ENCODE results near the gene TGFBR2. TPM values are rescaled to one million over a fixed set of nuclear protein-coding genes. Genes with fewer than 3 reads are reported as not detected.
A peak's percentile ranks its signal among the peaks of the same experiment; 100 is the strongest.

Gene TGFBR2
- total RNA-seq, 1 donor, result 393 TPM

DNA sequence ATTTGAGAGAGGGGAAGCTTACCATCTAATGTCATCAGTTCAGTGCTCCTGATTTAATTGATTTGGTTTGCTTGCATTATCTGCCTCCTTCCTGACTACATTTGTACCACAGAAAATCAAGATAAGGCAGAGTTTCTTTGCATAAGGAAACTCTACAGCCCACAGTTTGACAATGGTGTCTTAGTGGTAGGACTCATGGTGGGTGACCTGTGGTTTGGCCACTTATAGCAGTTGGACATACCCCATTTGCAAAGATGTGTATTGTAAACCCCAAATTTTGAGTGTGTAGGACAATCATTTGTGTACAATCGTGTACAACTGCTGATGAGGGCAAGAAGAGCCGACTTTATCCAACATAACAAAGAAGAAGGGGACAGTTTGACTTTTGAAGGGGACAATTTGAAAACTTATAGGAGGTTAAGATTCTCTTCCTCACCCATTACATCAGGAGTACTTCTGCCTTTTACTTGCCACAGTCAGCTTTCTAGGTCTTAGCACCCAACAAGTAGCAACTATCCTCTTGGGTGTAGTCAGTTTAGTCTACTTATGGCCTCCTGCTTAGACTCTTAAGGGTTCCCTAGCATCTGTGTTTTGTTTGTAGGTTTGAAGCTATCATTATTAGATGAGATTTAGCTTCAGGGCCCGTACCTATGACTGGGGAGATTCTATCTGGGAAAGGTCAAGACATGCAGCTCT lies 6.2 kb downstream of the TGFBR2 start:
- DNase-seq (ENCODE audit: low read depth), result no peak
- TF ChIP-seq CTCF (IDR thresholded peaks at IDR 0.05; ENCODE audit: insufficient read depth, low read length), result no peak
- H3K4me3 ChIP-seq (ENCODE audit: low read depth, low read length), result peak overlapping the region; percentile 10

- no peak for TF ChIP-seq CTCF (IDR thresholded peaks at IDR 0.05; ENCODE audit: insufficient read depth, low read length)
- no peak overlapping the region for H3K4me3 ChIP-seq (ENCODE audit: low read depth, low read length)
- DNase-seq (ENCODE audit: low read depth), result no peak
Observed at GRCh38 chr3:30613133-30613825, 6.9 kb downstream of the TGFBR2 start.

DNA sequence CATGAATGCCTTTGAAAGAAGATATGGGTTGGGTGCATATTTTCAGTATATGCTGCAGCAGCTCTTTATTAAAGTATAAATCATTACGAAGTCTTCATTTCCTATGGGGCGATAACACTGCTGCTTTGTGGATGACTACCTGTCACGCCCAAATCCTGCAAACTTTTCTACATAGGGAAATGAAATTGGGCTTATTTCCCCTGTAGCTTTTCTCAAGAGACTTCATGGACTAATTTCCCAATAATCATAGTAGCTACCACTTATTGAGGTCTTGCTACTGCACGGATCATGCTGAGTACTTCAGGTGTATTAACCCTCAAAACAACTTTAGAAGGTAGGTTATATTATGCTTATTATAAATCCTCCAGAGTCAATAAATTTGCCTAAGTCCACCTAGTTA lies 8.0 kb downstream of the TGFBR2 start:
- no peak for TF ChIP-seq CTCF (IDR thresholded peaks at IDR 0.05; ENCODE audit: insufficient read depth, low read length)
- no peak for DNase-seq (ENCODE audit: low read depth)
- H3K4me3 ChIP-seq (ENCODE audit: low read depth, low read length), result no peak overlapping the region

DNA sequence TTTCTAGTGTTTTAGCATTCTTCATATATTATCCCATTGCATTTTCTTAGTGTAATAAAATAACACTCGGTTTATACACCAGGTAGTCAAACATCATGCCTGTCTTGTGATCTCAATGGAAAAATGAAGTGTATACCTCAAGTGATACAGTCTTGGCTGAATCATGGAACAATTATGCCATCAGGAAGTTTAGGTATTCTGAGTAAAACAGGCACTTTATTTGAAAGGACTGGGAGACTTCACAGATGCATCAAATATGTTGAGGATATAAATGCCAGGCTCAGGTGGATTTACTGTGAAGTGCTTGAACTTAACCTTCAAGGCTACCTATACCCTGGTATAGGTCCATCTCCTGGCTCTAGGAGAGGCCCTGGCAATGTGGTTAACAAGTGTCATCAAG lies 8.5 kb downstream of the TGFBR2 start:
- no peak overlapping the region for H3K4me3 ChIP-seq (ENCODE audit: low read depth, low read length)
- DNase-seq (ENCODE audit: low read depth), result no peak

GRCh38 chr3:30615615-30616346 lies 9.4 kb downstream of the TGFBR2 start:
- no peak overlapping the region for H3K4me3 ChIP-seq (ENCODE audit: low read depth, low read length)
- TF ChIP-seq CTCF (IDR thresholded peaks at IDR 0.05; ENCODE audit: insufficient read depth, low read length), result no peak

More for the DNA sequence above, 8.5 kb downstream of the TGFBR2 start:
- no peak for TF ChIP-seq CTCF (IDR thresholded peaks at IDR 0.05; ENCODE audit: insufficient read depth, low read length)

GRCh38 chr3:30616347-30617027 lies 10.1 kb downstream of the TGFBR2 start:
- no peak for TF ChIP-seq CTCF (IDR thresholded peaks at IDR 0.05; ENCODE audit: insufficient read depth, low read length)
- no peak overlapping the region for H3K4me3 ChIP-seq (ENCODE audit: low read depth, low read length)
- no peak for DNase-seq (ENCODE audit: low read depth)

More at GRCh38 chr3:30615615-30616346, 9.4 kb downstream of the TGFBR2 start:
- DNase-seq (ENCODE audit: low read depth), result no peak

All from fibroblast of the aortic adventitia (primary cell).